DMS 273 (cell line): ENCODE data around the gene ANKS1A.
"Not testable (repeated sequence)": the region's sequence is repeated elsewhere in the genome, so short reads cannot be mapped to it uniquely, and the experiment has no call there.

Experiments
- DNase-seq: peaks from one replicate; lab custom pipeline; 2025; ENCODE audit not compliant: unreplicated experiment; lab: John Stamatoyannopoulos, UW

The ANKS1A gene

GRCh38 chr6:34877869-34878485 is 11.1 kb upstream of the ANKS1A start:
- DNase-seq: no peak

- DNase-seq: not testable (repeated sequence)
Observed at GRCh38 chr6:34884073-34884472, 5.0 kb upstream of the ANKS1A start.

GRCh38 chr6:34884996-34885395 is 4.1 kb upstream of the ANKS1A start:
- DNase-seq: no peak

- not testable (repeated sequence) for DNase-seq
Observed at GRCh38 chr6:34885837-34886236, 3.2 kb upstream of the ANKS1A start.

GRCh38 chr6:34887753-34888513 is 1.1 kb upstream of the ANKS1A start, which contains the start of gene TAF11:
Gene TAF11, minus strand, starts transcription at chr6:34888042. Its CDS starts 85 bp downstream, at chr6:34887957.
- peak; percentile 98 for DNase-seq

GRCh38 chr6:34888514-34888856 is 570 bp upstream of the ANKS1A start:
- no peak for DNase-seq

GRCh38 chr6:34890533-34890925 is 1.5 kb downstream of the ANKS1A start:
- DNase-seq: no peak

GRCh38 chr6:34891296-34891695 is 2.2 kb downstream of the ANKS1A start:
- no peak for DNase-seq

GRCh38 chr6:34894693-34895092 is 5.6 kb downstream of the ANKS1A start:
- no peak for DNase-seq

GRCh38 chr6:34897130-34897529 is 8.1 kb downstream of the ANKS1A start:
- no peak for DNase-seq

- no peak for DNase-seq
Observed at GRCh38 chr6:34897716-34898115, 8.7 kb downstream of the ANKS1A start.

GRCh38 chr6:34899748-34900147 is 10.7 kb downstream of the ANKS1A start:
- DNase-seq: not testable (repeated sequence)

- no peak for DNase-seq
Observed at GRCh38 chr6:34900321-34901031, 11.4 kb downstream of the ANKS1A start.

GRCh38 chr6:34901930-34902329 is 12.9 kb downstream of the ANKS1A start:
- no peak for DNase-seq

- DNase-seq: no peak
Observed at GRCh38 chr6:34904990-34905613, 16.0 kb downstream of the ANKS1A start.

GRCh38 chr6:34906826-34907225 is 17.8 kb downstream of the ANKS1A start:
- no peak for DNase-seq

GRCh38 chr6:34908194-34908593 is 19.1 kb downstream of the ANKS1A start:
- DNase-seq: no peak

GRCh38 chr6:34909320-34909883 is 20.3 kb downstream of the ANKS1A start:
- DNase-seq: no peak

GRCh38 chr6:34911822-34912221 is 22.8 kb downstream of the ANKS1A start:
- DNase-seq: no peak

GRCh38 chr6:34912715-34913464 is 23.8 kb downstream of the ANKS1A start:
- DNase-seq: no peak

- no peak for DNase-seq
Observed at GRCh38 chr6:34914358-34914757, 25.3 kb downstream of the ANKS1A start.
